IPS DF 6.9 (cell line): ENCODE results near the gene GPAT2.
"Not testable (repeated sequence)": the region's sequence is repeated elsewhere in the genome, so short reads cannot be mapped to it uniquely, and the experiment has no call there.

Source experiments
- DNase-seq: peaks from one replicate; pipeline ENCODE4 v3.0.0-alpha.2; 2013; ENCODE audit warnings: low read depth, low spot score
- H3K27ac ChIP-seq: one replicate; pipeline ENCODE4 v1.5.1; 2013; ENCODE audit warnings: low read length, control low read depth
- H3K27me3 ChIP-seq: 2 replicates; pipeline ENCODE4 v1.6.1; 2013; ENCODE audit warnings: mild to moderate bottlenecking, low read length; ENCODE audit not compliant: control insufficient read depth, insufficient read depth
- H3K36me3 ChIP-seq: 2 replicates; pipeline ENCODE4 v1.6.1; 2013; ENCODE audit warnings: low read length; ENCODE audit not compliant: control insufficient read depth, insufficient read depth
- H3K4me1 ChIP-seq: 2 replicates; pipeline ENCODE4 v1.6.1; 2013; ENCODE audit warnings: low read length; ENCODE audit not compliant: control insufficient read depth, insufficient read depth
- H3K4me3 ChIP-seq: 2 replicates; pipeline ENCODE4 v1.5.1; 2013; ENCODE audit warnings: mild to moderate bottlenecking, low read length
- H3K9me3 ChIP-seq: 2 replicates; pipeline ENCODE4 v1.6.1; 2013; ENCODE audit warnings: low read length, inconsistent platforms; ENCODE audit not compliant: control insufficient read depth, insufficient read depth
- WGBS: extraction: QIAGEN DNeasy Blood & Tissue Kit; methylation state at CpG from one replicate; pipeline ENCODE4 v1.1.7; 2013; ENCODE audit warnings: mixed read lengths, missing lambda C conversion rate; ENCODE audit not compliant: insufficient read length, insufficient coverage; 5-methylcytosine and 5-hydroxymethylcytosine counted together

Gene GPAT2

GRCh38 chr2:96052632-96053031 lies 17.9 kb upstream of the GPAT2 start:
- H3K9me3 ChIP-seq, H3K27me3 ChIP-seq, H3K4me3 ChIP-seq, H3K4me1 ChIP-seq, H3K27ac ChIP-seq, H3K36me3 ChIP-seq, DNase-seq: not testable (repeated sequence)
- WGBS: no CpG with 5 or more reads among the region's 3 CpGs

DNA sequence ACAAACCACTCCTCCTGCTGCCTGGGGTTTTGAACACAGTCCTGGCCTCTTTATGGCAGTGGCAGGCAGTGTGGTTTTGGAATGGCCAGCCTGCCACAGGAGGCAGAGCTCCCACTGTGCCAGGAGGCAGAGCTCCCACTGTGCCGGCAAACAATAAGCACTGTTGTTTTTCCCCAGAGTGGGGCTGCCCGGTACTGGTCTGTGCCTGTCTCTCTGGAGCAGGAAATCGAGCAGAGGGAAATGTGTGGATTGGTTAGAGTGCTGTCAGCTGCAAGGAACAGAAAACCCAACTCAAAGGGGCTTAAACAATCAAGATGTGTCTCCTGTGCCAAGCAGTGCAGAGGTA lies 15.2 kb upstream of the GPAT2 start:
- not testable (repeated sequence) for H3K4me1 ChIP-seq, DNase-seq, H3K9me3 ChIP-seq, H3K27ac ChIP-seq, H3K4me3 ChIP-seq, H3K27me3 ChIP-seq, H3K36me3 ChIP-seq
- WGBS: no CpG with 5 or more reads among the region's 3 CpGs

GRCh38 chr2:96049049-96049916 lies 14.6 kb upstream of the GPAT2 start:
- DNase-seq, H3K9me3 ChIP-seq, H3K36me3 ChIP-seq, H3K27me3 ChIP-seq, H3K27ac ChIP-seq, H3K4me3 ChIP-seq, H3K4me1 ChIP-seq: not testable (repeated sequence)
- no CpG with 5 or more reads among the region's 18 CpGs for WGBS

- not testable (repeated sequence) for DNase-seq
Observed at GRCh38 chr2:96035554-96035953, 838 bp upstream of the GPAT2 start.

DNA sequence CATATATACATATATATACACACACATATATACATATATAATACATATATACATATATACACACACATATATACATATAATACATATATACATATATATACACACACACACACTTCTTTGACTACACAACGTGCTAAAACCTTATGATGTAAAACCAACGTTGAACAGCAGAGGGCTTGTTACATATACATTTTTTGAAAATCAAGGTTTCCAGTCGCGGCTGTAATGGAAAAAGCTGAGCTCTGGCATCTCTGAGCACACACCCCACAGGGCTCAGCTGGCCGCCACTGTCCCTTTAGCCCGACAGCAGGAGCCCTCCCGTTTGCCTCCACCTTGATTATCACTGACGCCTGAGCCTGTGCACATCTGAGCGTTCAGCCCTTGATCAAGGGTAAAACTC lies 719 bp downstream of the GPAT2 start:
- not testable (repeated sequence) for H3K4me3 ChIP-seq, H3K9me3 ChIP-seq, H3K27me3 ChIP-seq, DNase-seq, H3K36me3 ChIP-seq, H3K4me1 ChIP-seq, H3K27ac ChIP-seq
- WGBS: no CpG with 5 or more reads among the region's 9 CpGs

More at GRCh38 chr2:96035554-96035953, 838 bp upstream of the GPAT2 start:
- WGBS: no CpG with 5 or more reads among the region's 14 CpGs
- H3K27me3 ChIP-seq, H3K9me3 ChIP-seq, H3K36me3 ChIP-seq, H3K4me3 ChIP-seq, H3K4me1 ChIP-seq, H3K27ac ChIP-seq: not testable (repeated sequence)

DNA sequence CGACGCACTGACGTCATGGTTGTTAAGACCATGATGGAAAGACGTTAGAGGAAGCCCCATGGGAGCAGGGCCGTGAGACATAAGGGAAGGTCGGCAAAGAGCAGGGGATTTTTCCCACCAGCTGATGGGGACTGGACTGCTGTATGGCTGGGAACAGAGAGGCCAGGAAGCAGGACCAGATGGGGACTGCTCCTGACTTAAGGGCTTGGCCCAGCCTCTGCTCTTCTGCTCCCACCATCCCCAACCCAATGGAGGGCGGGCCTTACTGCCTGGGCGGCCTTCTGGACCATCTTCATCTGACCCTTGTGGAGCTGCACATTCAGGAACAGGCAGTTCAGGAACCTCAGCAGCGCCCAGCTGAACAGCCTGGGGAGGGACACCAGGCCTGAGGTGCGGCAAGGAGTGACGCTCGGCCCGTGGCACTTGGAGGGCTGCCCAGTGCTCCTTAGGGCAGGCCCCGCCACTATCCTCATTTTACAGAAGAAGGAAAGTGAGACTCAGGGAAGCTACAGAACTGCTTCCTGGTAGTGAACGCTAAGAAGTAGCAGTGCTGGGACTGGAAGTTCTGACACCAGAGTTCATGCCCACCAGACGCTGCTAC lies 6.9 kb downstream of the GPAT2 start:
- no CpG with 5 or more reads among the region's 16 CpGs for WGBS
- H3K4me3 ChIP-seq, H3K9me3 ChIP-seq, H3K27ac ChIP-seq, H3K36me3 ChIP-seq, DNase-seq, H3K4me1 ChIP-seq, H3K27me3 ChIP-seq: not testable (repeated sequence)

- not testable (repeated sequence) for H3K4me1 ChIP-seq, H3K27ac ChIP-seq, H3K27me3 ChIP-seq, DNase-seq, H3K4me3 ChIP-seq, H3K9me3 ChIP-seq, H3K36me3 ChIP-seq
- WGBS: no CpG with 5 or more reads among the region's 6 CpGs
Observed at GRCh38 chr2:96025755-96026154, 9.0 kb downstream of the GPAT2 start.

DNA sequence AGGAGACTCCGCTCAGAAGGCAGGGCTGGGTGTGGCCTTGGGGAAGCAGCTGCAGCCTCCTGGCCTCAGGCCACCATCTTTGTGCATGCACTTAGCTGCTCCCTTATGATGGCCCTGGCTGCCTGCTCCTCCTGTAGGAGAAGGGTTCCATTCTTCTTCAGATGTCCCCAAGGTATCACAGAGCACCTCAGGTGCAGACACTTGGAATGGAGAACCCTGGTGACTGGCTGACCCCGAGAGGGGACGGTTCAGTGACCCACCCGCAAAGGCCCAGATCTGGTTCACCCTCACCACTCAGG lies 9.6 kb downstream of the GPAT2 start:
- no peaks in the 10 kb centered on the region for H3K27me3 ChIP-seq
- no peak overlapping the region for H3K4me3 ChIP-seq
- no CpG with 5 or more reads among the region's 4 CpGs for WGBS
- H3K27ac ChIP-seq: no peak overlapping the region
- no peaks in the 10 kb centered on the region for H3K9me3 ChIP-seq
- no peaks in the 10 kb centered on the region for H3K4me1 ChIP-seq
- no peaks in the 10 kb centered on the region for H3K36me3 ChIP-seq
- no peak for DNase-seq

DNA sequence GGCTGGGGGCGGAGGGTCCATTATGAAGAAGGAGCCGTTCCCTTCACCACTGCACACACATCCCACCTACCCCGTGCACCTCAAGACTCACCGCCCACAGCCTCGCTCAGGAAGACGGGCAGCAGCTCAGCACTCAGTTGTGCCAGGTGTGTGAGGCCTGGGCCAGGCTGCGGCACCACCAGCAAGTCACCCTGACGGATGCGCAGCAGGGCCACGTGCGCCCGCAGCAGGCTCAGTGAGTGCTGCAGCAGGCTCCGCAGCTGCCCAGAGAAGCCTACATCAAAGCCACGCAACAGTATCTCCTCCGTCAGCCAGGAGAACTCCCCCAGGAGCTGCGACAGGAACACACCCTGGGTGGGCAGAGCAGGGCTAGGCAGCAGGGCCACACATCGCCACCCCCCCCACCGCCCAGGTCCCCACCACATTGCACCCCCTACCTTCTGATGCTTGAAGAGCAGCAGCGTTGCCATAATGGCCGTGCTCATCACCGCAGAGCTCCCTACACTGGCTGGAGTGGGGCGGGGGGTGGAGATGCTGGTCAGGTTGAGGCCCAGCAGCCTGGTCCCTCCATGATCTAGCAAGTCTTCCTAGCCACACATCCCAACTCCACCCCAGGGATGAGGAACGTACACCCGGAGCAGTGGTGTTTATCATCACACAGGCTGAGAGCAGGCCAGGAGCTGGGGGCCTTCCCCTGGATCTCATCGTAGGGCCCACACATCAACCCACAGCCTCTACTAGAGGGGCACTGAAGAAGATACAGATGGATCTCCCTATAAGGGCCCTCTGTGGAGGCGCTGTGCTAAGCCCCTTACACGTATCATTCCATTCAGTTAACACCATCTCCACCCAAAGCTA lies 10.2 kb downstream of the GPAT2 start:
- no peaks in the 10 kb centered on the region for H3K4me1 ChIP-seq
- no peaks in the 10 kb centered on the region for H3K27me3 ChIP-seq
- H3K36me3 ChIP-seq: no peaks in the 10 kb centered on the region
- no CpG with 5 or more reads among the region's 27 CpGs for WGBS
- no peaks in the 10 kb centered on the region for H3K9me3 ChIP-seq
- no peak for DNase-seq
- no peak overlapping the region for H3K4me3 ChIP-seq
- no peak overlapping the region for H3K27ac ChIP-seq

- no CpG with 5 or more reads among the region's 7 CpGs for WGBS
- not testable (repeated sequence) for DNase-seq, H3K36me3 ChIP-seq, H3K4me3 ChIP-seq, H3K9me3 ChIP-seq, H3K27me3 ChIP-seq, H3K27ac ChIP-seq, H3K4me1 ChIP-seq
Observed at GRCh38 chr2:96023701-96024100, 11.0 kb downstream of the GPAT2 start.
